HepG2 (cell line): ENCODE data around the gene NCOA1. TPM values are rescaled to one million over a fixed set of nuclear protein-coding genes. Genes with fewer than 3 reads are reported as not detected.
A peak's percentile ranks its signal among the peaks of the same experiment; 100 is the strongest.

Source experiments
- CREB1 ChIP-seq, 2 experiments: fragments of 450-650 bp in 1 of 2; IDR thresholded peaks; 2 replicates each; pipeline ENCODE4 v1.6.1; 2016 to 2017; ENCODE audit warnings: control low read depth in 1 of 2, mild to moderate bottlenecking in 1 of 2, missing compliant biosample characterization in 1 of 2, missing genetic modification characterization in 1 of 2
- E2F1 ChIP-seq: sonication (generic); formaldehyde crosslinking; IDR thresholded peaks from 2 replicates; pipeline ENCODE4 v1.5.0; 2020; ENCODE audit warnings: missing genetic modification reagents
- ERF ChIP-seq: IDR thresholded peaks from 2 replicates; pipeline ENCODE4 v1.6.1; 2018; ENCODE audit warnings: missing biosample characterization, missing genetic modification reagents
- HOMEZ ChIP-seq: IDR thresholded peaks from 2 replicates; pipeline ENCODE4 v1.6.1; 2016; ENCODE audit warnings: low read depth
- NR2F6 ChIP-seq, 2 experiments: IDR thresholded peaks; 2 replicates each; pipeline ENCODE4 v1.6.1; 2016; ENCODE audit warnings: antibody characterized with exemption in 1 of 2, mild to moderate bottlenecking in 1 of 2
- PCBP2 ChIP-seq: fragments of 200-400 bp; formaldehyde crosslinking; optimal IDR thresholded peaks from 2 replicates; pipeline ENCODE3; 2018; ENCODE audit warnings: low read length, low read depth; ENCODE audit not compliant: poor library complexity, severe bottlenecking
- PHB2 ChIP-seq: fragments of 450-650 bp; IDR thresholded peaks from 2 replicates; pipeline ENCODE4 v1.6.1; 2018; ENCODE audit not compliant: partially characterized antibody
- SOX6 ChIP-seq, 2 experiments: fragments of 450-650 bp in 1 of 2; sonication (generic) in 1 of 2; formaldehyde crosslinking in 1 of 2; IDR thresholded peaks; 2 replicates each; pipeline versions ENCODE4 v1.4.0 to v1.6.1; 2017 to 2020; ENCODE audit warnings: antibody characterized with exemption in 1 of 2, mild to moderate bottlenecking in 1 of 2, missing genetic modification reagents in 1 of 2
- SRSF1 ChIP-seq: fragments of 200-400 bp; formaldehyde crosslinking; optimal IDR thresholded peaks from 2 replicates; pipeline ENCODE3; 2017; ENCODE audit warnings: mild to moderate bottlenecking, low read depth, low read length, moderate library complexity
- TEF ChIP-seq: sonication (generic); formaldehyde crosslinking; IDR thresholded peaks from 2 replicates; pipeline ENCODE4 v1.5.0; 2020; ENCODE audit warnings: missing genetic modification reagents
- YEATS2 ChIP-seq: sonication (generic); formaldehyde crosslinking; IDR thresholded peaks from 2 replicates; pipeline ENCODE4 v1.4.0; 2020; ENCODE audit warnings: missing genetic modification reagents, borderline replicate concordance
- ZBTB1 ChIP-seq: sonication (generic); formaldehyde crosslinking; IDR thresholded peaks from 2 replicates; pipeline ENCODE4 v1.4.0; 2020; ENCODE audit warnings: missing genetic modification reagents, borderline replicate concordance
- ZFP36L2 ChIP-seq: sonication (generic); formaldehyde crosslinking; IDR thresholded peaks from 2 replicates; pipeline ENCODE4 v1.4.0; 2020; ENCODE audit warnings: missing genetic modification reagents
- ZMYM2 ChIP-seq: sonication (generic); formaldehyde crosslinking; IDR thresholded peaks from 2 replicates; pipeline ENCODE4 v1.8.0; 2022; ENCODE audit warnings: mild to moderate bottlenecking, missing genetic modification reagents
- ZNF124 ChIP-seq: sonication (generic); formaldehyde crosslinking; IDR thresholded peaks from 2 replicates; pipeline ENCODE4 v1.4.0; 2020; ENCODE audit warnings: missing genetic modification reagents
- ZNF234 ChIP-seq: sonication (generic); formaldehyde crosslinking; conservative IDR thresholded peaks from 2 replicates; pipeline ENCODE4 v1.5.1; 2020; ENCODE audit warnings: mild to moderate bottlenecking, missing genetic modification reagents
- ZNF281 ChIP-seq: sonication (generic); formaldehyde crosslinking; IDR thresholded peaks from 2 replicates; pipeline ENCODE4 v1.4.0; 2020; ENCODE audit warnings: missing genetic modification reagents, borderline replicate concordance
- ZNF382 ChIP-seq: sonication (generic); formaldehyde crosslinking; IDR thresholded peaks from 2 replicates; pipeline ENCODE4 v1.5.0; 2020; ENCODE audit warnings: missing genetic modification reagents, mild to moderate bottlenecking, borderline replicate concordance
- ZNF496 ChIP-seq: sonication (generic); formaldehyde crosslinking; IDR thresholded peaks from 2 replicates; pipeline ENCODE4 v1.8.1; 2023; ENCODE audit warnings: mild to moderate bottlenecking, moderate library complexity, missing genetic modification reagents; ENCODE audit not compliant: insufficient replicate concordance
- ZNF570 ChIP-seq: sonication (generic); formaldehyde crosslinking; IDR thresholded peaks from 2 replicates; pipeline ENCODE4 v1.4.0; 2020; ENCODE audit warnings: mild to moderate bottlenecking, missing genetic modification reagents, borderline replicate concordance
- ZNF746 ChIP-seq: sonication (generic); formaldehyde crosslinking; IDR thresholded peaks from 2 replicates; pipeline ENCODE4 v1.8.0; 2022; ENCODE audit warnings: mild to moderate bottlenecking, missing genetic modification reagents
- ZNF83 ChIP-seq: sonication (generic); formaldehyde crosslinking; IDR thresholded peaks from 2 replicates; pipeline ENCODE4 v1.4.0; 2020; ENCODE audit warnings: missing genetic modification reagents, mild to moderate bottlenecking, borderline replicate concordance
- polyA plus RNA-seq, 8 experiments: library from polyadenylated mRNA; depleted of rRNA in 3 of 8; stranded (reverse) in 7 of 8; unstranded in 1 of 8; fragments of >200 nt; fragmentation: Illumina TruSeq in 4 of 8; extraction: Trizol in 4 of 8; gene quantifications; 2 replicates each; pipeline versions ENCODE4 v1.2.1 to v1.2.3, GENCODE V29; 2011 to 2016; ENCODE audit warnings: low read depth in 4 of 8, missing spikeins in 1 of 8, mixed read lengths in 1 of 8; ENCODE audit not compliant: insufficient read depth in 1 of 8
- total RNA-seq, 5 experiments: library from RNA; depleted of rRNA; stranded (reverse); fragments of >200 nt; fragmentation: Illumina TruSeq; extraction: Trizol; gene quantifications; 2 replicates each; pipeline ENCODE4 v1.2.3, GENCODE V29; 2016; ENCODE audit warnings: low read depth in 1 of 5

NCOA1 gene
- total and polyA plus RNA-seq, 2 of the 13 experiments (the other 11 are each of a cell fraction or from before 2014, with no cell fraction given): 10.0 to 10.4 TPM

GRCh38 chr2:24792874-24793760, 302.1 kb downstream of the NCOA1 start, which contains the start of the genes CENPO and PTRHD1 (continued):
- TF ChIP-seq ZNF281 (CRISPR knock-in tag): peak; percentile 96
- no peak for TF ChIP-seq PCBP2
- TF ChIP-seq NR2F6 (IDR thresholded peaks at IDR 0.05): no peak
- peak; percentile 38; the same call in 1 of the 2 replicates for TF ChIP-seq NR2F6 (CRISPR knock-in tag; IDR thresholded peaks at IDR 0.05)
- no peak for TF ChIP-seq PHB2
- TF ChIP-seq ZNF83 (CRISPR knock-in tag): 0 out of 2 replicates have a peak, but pooled peaks have one; percentile 72
- peak; percentile 92 for TF ChIP-seq YEATS2 (CRISPR knock-in tag)
- no peak for TF ChIP-seq ZFP36L2 (CRISPR knock-in tag)
- peak; percentile 57 for TF ChIP-seq ZNF124 (CRISPR knock-in tag)
- TF ChIP-seq SRSF1: peak; percentile 83
- peak; percentile 90 for TF ChIP-seq ERF (CRISPR knock-in tag)
- peak; percentile 57; the same call in 1 of the 2 replicates for TF ChIP-seq TEF (CRISPR knock-in tag)
- TF ChIP-seq ZBTB1 (CRISPR knock-in tag): 0 out of 2 replicates have a peak, but pooled peaks have one; percentile 50
- TF ChIP-seq ZNF382 (CRISPR knock-in tag): no peak
- no peak for TF ChIP-seq ZNF234 (CRISPR knock-in tag)
- peak; percentile 82 for TF ChIP-seq HOMEZ (CRISPR knock-in tag)
- TF ChIP-seq CREB1 (IDR thresholded peaks at IDR 0.05): peak; percentile 18; the same call in 1 of the 2 replicates
- TF ChIP-seq CREB1 (CRISPR knock-in tag; IDR thresholded peaks at IDR 0.05): peak; percentile 41; the same call in 1 of the 2 replicates
- TF ChIP-seq ZMYM2 (CRISPR knock-in tag): peak; percentile 90
- TF ChIP-seq SOX6 (IDR thresholded peaks at IDR 0.05): no peak
- peak; percentile 75 for TF ChIP-seq SOX6 (CRISPR knock-in tag; IDR thresholded peaks at IDR 0.05)
- 0 out of 2 replicates have a peak, but pooled peaks have one; percentile 56 for TF ChIP-seq ZNF570 (CRISPR knock-in tag)
- peak; percentile 47; the same call in 1 of the 2 replicates for TF ChIP-seq ZNF746
- TF ChIP-seq E2F1: peak; percentile 99
- TF ChIP-seq ZNF496: no peak
